ENCODE results near the gene EPS8L1.

DNA sequence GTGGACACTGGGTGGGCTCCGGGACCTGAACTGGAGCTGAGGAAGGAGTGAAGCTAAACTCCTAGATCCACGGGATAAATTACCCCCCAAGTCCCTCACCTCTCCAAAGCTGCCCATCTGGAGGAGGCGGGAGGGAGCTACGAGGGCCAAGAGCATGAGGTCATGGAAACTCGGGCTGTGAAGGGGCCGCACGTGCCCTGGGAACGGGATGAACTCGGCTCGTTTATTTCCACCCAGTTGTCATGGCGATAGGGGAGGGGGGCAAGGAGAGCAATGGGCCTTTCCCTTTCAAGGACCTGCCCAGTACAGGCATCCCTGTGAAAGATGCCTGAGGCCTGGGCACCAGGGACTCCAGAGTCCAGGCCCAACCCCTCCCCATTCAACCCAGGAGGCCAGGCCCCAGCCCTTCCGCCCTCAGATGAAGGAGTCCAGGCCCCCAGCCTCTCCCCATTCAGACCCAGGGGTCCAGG is 37.9 kb downstream of the EPS8L1 start:
- no peak for TF ChIP-seq CTCF (IDR thresholded peaks at IDR 0.05; ENCODE audit: poor library complexity, severe bottlenecking)
- TF ChIP-seq EZH2 (IDR thresholded peaks at IDR 0.05; ENCODE audit: borderline replicate concordance, insufficient read depth, low read length, poor library complexity, severe bottlenecking): no peak
- no peak for TF ChIP-seq SMC3 (conservative IDR thresholded peaks at IDR 0.05; ENCODE audit: poor library complexity)
- no peak for TF ChIP-seq REST (IDR thresholded peaks at IDR 0.05; ENCODE audit: borderline replicate concordance)
- no peak for TF ChIP-seq POLR2AphosphoS5 (IDR thresholded peaks at IDR 0.05)
